HG02943 (cell line): ENCODE results near the gene ACTR3C.

Experiments used
- ATAC-seq: cut with Tn5 transposase; IDR thresholded peaks from one replicate; pipeline ENCODE4 v1.9.1; 2021; ENCODE audit warnings: mild to moderate bottlenecking, low read depth, moderate library complexity; ENCODE audit not compliant: unreplicated experiment

ACTR3C gene

DNA sequence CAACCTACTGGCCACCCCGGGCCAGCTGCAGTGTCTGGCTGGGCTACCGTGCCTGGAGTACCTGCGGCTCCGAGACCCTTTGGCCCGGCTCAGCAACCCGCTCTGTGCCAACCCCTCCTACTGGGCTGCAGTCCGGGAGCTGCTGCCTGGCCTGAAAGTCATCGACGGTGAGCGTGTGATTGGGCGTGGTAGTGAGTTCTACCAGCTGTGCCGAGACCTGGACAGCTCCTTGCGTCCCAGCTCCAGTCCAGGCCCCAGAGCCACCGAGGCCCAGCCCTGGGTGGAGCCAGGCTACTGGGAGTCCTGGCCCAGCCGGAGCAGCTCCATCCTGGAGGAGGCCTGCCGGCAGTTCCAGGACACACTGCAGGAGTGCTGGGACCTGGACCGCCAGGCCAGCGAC lies 13.8 kb upstream of the ACTR3C start:
- ATAC-seq: no peak

DNA sequence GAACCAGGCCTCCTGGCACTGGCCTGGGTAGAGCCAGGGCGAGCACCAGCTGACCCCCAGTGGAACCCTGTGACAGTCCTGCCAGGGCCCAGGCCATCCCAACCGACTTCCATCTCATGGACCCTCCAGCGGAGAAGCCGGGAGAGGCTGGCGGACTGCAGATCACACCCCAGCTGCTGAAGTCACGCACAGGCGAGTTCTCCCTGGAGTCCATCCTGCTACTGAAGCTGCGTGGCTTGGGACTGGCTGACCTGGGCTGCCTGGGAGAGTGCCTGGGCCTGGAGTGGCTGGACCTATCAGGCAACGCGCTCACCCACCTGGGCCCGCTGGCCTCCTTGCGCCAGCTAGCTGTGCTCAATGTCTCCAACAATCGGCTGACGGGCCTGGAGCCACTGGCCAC lies 13.4 kb upstream of the ACTR3C start:
- no peak for ATAC-seq

DNA sequence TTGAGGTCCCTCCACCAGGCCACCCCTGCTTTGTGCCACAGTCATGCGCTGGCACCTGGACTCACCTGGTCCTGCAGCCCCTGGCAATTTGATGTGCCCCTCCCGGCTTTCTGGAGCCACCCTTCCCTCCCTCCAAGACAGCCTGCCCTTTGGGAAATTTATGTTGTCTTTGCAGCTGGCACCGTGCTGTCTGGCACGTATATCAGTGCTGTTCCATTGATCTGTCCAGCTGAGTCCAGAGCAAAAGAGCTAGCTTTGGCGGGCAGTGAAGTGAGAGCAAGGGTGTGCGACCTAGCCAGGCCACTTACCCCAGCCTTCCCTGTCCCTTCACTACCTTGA lies 12.4 kb upstream of the ACTR3C start:
- ATAC-seq: no peak

DNA sequence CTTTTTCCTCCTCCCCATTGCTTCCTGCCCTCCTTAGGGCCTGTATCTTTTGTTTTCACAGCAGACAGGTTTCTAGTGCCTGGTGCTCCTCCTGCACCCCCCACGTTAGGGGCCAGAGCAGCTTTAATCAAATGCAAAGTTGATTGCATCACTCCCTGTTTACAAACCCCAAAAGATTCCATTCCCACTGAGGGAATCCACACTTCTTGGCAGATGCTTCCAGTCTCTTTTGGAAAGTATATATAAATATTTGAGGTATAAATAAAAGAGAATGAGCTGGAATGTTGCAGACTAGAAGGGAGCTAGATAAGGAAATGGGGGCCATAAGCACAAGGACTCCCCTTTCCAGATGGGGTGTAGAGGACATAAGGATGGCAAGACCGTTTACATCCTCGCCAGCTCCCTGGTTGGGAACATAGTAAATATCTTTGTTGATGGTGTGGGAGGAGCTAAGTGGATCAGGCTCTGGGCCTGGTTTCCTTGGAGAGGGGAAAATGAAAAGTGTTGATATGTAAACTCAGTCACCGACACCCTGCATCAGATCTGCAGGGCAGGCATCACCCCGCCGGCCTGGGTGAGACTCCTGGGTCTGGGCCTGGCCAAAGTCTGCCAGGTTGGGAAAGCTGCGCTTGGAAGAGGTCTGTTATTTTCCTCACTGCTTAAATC lies 11.9 kb upstream of the ACTR3C start:
- ATAC-seq: no peak

DNA sequence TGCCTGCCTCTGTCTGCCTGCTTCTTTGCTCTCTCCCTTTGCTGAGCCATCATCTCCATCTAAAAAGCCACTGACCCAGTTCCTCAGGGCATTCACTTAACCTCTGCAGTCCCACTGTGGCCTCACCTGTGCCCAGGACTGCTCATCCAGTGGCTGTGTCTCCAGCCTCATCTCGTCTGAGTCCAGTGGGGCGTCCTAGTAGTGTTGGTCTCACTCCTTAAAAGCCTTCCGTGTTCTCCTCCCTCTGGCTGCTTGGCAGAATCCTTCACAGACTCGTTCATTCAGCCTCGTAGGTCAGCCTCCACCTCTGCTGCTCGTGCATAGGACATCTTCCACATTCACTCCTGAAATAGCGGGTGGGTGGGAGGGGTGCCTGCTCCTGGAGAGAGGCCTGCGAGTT lies 10.8 kb upstream of the ACTR3C start:
- no peak for ATAC-seq

DNA sequence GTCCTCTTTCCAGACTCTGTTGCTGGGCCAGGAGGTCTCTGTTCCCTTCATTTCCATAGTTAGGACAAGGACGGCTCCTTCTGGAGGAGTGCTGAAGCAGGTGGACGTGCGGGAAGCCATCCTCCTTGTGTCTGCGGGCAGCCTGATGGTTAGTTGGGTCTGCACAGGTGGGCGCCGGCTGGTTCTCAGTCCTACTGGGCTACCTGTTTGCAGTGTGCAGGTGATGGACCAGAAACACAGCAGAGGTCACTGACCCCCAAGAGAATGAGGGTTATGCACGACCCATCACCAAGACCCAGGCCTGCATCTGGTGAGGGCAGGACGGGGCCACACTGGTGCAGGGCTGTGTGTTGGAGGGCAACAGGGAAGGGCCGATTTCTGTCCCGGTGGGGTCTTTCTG lies 10.3 kb upstream of the ACTR3C start:
- ATAC-seq: no peak

DNA sequence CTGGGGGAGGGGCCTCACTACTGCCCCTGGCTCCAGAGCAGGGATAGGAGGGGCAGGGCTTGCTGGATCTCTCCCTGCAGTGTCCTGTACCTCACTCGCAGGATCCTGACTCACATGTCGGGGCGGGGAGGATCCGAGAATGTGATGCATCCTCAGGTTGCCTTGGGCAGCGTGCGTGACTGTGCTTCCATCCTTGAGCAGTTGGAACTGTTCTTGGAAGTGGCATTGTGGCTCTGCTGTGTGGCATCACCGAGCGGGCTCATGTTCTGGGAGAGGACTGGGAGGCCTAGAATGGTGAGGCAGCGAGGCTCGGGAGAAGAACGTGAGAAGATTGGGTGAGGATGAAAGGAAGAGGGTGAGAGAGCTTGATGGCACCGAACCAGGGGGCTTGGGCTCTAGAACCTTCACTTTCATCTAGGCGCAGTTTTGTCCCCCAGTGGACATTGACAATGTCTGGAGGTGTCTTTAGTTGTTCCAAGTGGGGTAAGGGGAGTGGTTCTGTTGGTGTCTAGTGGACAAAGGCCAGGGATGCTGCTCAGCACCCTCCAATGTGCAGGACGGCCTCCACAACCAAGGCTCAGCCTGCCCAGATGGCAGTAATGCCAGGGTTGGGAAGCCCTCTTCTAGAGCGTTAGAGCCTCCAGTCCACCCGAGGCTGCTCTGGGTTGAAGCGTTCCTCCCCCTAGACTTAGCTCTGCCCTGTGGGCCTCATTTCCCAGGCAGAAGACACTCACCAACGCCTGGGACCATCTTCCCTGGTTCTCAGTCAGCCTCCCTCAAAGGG lies 9.7 kb upstream of the ACTR3C start:
- ATAC-seq: no peak

DNA sequence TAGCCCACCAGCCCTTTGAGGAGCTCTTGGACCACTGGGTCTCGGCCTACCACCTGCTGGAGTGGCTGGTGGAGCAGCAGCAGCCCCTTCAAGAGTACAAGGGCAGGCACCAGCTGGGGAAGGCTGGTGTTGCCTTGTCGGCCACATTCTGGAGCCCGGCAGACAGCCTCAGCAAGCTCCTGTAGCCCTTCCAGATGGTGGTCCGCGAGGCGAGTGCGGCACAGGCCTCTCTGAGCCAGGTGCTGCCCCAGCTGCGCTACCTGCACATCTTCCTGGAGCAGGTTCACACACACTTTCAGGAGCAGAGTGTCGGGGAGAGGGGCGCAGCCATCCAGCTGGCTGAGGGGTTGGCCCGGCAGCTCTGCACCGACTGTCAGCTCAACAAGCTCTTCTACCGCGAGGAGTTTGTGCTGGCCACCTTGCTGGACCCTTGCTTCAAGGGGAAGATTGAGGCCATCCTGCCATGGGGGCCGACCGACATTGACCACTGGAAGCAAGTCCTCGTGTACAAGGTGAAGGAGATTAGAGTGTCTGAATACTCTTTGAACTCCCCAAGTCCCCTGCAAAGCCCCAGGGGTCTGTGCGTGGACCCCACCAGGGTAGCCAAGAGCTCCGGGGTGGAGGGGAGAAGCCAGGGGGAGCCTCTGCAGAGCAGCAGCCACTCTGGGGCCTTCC lies 7.0 kb upstream of the ACTR3C start:
- no peak for ATAC-seq

DNA sequence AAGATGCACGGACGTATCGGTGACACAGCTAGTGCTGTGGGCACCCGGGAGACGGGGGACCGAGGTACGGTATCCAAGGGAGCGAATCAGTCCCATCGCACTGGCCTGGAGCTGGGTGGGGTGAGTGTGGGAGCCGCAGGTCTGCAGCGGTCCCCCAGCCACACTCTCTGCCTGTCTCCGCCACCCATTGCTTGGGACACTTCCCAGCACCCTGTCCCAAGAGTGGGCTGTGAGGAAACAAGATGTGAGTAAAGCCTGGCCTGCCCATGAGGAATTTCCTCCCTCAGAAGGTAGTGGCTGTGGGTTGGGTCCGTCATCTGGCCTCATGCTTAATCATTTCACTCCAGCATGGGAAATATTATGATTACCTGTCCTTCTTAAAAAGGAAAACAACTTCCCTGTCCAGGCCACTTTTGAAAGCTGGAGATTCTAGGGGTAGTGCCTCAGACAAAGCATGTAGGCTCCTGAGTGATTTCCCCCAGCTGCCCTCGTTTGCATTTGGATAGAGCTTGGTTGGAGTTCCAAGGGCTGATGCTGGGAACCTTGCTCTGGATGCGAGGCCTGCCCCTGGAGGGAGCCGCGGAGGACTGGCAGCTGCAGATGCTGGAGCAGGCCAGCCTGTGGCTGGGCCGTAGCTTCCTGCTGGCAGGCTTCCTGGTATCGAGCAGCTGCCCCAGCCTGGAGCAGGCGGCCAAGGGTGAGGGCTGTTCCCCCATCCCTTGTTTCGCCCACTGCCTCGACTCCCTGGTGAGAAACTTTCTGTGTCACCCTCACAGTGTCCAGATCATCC lies 6.2 kb upstream of the ACTR3C start:
- ATAC-seq: no peak

DNA sequence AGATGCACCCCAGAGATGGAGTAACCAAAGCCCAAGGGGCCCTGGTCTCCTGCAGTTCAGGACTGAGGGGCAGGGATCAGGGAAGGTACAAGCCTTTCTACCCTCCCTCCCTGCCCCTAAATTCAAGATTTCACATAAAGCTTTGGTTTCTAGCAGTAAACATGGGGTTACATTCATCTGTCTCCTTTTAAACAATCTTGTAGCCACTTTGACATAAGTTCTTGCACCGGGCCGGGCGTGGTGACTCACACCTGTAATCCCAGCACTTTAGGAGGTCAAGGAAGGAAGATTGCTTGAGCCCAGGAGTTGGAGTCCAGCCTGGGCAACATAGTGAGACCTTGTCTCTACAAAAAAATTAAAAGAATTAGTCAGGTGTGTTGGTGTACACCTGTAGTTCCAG lies 4.0 kb upstream of the ACTR3C start:
- ATAC-seq: no peak

DNA sequence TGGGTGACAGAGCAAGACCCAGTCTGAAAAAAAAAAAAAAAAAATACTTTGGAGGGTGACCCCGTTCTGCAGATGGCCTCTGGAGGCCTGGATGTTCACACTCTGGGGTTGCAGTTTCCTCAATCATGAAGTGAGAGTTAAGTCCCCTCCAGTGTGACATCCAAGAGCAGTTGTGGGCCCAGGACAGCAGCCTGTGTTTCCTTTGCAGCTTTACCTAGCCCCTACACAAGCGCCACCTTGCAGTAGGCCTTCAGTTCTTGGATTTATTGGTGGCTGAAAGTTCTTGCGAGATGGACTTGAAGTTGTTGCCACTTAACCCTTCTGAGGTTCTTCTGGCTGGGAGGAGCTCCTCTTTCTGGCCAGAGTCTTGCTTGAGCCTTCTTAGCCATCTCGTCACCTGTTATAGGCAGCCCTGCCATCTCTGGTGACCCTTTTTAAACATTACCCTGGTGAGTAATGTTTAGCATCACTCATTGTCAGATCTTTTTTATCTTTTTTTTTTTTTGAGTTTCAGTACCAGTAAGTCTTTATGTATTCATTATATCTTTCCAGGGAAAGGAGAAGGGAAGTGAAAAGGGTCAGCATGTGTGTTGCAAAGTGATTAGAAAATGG lies 3.4 kb upstream of the ACTR3C start:
- no peak for ATAC-seq

DNA sequence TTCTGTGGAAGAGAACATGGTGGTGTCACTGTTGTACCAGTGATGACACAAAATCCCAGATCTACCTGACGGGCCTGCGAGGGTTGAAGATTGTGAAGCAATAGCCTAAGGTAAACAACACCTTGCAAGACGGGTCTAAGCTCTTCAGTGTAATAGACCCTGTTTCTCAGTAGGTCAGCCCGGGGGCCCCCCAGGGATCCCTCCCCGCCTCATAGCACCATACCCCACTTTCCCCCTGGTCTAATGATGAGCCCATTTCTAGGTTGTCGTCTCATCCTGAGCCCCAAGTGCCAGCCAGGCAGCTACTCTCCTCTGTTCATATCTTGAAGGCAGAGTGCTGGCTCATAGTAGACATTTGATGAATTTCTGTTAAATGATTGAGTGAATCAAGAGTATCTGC lies 2.6 kb upstream of the ACTR3C start:
- no peak for ATAC-seq

DNA sequence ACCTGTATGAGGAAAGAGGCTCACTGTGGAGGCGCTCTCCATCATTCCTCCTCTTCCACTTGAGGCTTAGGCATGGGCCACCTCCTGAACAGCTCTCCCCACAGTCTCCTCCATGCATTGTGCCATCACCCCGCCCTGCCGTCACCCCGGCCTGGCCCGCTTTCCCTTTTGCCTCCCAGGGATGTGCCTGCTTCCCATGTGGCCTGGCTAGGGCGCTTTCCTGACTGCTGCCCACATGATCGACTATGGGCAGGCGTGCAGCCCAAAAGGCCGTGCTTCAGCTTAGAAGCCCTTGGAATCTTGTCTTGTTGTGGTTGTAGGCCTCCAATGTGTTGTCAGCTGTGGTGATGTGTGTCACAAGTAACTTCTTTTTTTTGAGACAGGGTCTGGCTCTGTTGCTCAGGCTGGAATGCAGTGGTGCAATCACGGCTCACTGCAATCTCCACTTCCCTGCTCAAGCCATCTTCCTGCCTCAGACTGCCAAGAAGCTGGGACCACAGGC lies 1.8 kb upstream of the ACTR3C start:
- no peak for ATAC-seq

DNA sequence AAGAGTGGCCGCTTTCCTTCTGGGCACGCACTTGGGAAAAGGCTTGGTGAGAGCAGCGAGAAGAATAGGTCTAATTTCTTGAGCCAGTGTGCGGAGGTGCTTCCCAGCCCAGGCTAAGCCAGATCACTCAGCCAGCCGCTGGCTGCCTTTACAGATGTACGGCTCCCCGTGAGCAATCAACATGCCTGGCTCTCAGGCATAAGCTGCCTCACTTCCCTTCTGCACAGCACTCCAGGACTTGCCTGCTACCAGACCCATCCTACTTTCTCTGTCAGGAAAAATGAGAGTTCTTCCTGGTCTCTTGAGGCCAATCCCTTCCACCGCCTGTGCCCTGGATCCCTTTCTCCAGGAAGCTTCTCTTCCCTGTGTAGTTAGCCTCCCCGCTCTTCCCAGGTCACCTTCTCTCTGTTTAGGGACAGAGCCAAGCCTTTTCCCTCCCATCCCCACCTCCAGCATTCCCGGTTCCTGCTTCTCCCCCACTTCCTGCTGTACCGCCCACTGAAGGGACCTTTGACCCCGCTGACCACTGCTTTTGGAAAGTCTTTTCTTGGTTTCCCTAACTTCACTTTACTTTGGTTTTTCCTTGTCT lies 1.1 kb upstream of the ACTR3C start:
- ATAC-seq: no peak

DNA sequence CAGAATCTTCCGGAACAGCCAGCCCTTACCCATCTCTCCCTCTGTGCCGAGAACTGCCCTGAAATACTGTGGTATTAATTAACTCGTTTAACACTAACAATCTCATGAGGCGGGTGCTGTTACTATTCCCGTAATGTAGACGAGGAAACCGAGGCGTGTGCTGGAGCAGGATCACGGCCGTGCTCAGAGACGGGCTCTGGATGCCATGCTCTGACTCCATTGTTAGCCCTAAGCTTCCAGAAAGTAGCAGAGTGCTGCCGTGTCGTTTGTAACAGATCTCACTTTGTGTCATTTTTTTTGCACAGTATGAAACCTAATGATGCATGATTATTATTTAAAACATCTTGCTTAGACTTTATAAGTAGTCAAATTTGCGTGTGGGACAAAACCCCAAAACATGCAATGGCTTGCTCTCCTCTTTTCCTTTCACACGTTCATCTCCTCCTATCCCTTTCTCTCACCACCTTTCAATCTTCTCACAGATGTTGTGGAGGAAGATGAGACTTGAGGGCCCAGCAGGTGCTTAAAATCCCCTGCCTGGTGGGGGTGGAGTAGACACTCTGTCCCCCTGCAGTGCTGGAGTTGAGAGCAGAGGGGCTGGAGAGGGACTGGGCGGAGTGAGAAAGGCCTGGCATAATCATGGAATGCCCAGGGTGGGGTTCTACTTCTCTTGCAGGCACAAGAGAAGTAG lies 482 bp upstream of the ACTR3C start:
- ATAC-seq: peak; percentile 13

DNA sequence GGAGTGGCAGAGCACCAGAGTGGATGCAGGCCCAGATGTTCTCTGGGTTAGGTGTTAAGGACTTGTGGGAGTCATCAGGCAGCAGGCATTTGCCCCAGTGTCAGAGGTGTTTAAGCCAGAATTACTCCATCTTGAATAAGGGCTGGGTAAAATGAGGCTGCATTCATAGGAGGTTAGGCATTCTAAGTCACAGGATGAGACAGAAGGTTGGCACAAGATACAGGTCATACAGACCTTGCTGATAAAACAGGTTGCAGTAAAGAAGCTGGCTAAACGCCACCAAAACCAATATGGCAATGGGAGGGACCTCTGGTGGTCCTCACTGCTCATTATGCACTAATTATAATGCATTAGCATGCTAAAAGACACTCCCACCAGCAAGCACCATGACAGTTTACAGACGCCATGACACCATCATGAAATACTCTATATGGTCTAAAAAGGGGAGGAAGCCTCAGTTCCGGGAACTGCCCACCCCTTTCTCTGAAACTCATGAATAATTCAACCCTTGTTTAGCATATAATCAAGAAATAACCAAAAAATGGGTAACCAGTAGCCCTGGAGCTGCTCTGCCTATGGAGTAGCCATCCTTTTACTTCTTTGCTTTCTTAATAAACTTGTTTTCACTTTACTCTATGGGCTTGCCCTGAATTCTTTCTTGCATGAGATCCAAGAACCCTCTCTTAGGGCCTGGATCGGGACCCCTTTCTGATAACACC lies 1.1 kb downstream of the ACTR3C start:
- ATAC-seq: no peak

DNA sequence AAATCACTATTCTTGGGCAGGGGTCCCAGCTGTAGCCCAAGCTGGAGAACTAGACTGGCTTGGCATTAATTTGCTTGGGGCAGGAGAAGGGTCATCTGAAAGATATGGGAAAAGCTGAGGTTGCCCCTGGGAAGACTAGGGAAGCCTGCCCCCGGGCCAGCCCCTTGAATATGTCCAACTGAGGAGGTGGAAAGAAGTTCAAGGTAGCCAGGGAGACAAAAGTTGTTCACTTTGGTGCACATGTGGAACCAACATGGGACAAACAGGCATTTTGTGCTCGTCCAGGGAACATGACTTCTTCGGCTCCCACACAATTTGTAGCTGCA lies 1.6 kb downstream of the ACTR3C start:
- ATAC-seq: no peak

DNA sequence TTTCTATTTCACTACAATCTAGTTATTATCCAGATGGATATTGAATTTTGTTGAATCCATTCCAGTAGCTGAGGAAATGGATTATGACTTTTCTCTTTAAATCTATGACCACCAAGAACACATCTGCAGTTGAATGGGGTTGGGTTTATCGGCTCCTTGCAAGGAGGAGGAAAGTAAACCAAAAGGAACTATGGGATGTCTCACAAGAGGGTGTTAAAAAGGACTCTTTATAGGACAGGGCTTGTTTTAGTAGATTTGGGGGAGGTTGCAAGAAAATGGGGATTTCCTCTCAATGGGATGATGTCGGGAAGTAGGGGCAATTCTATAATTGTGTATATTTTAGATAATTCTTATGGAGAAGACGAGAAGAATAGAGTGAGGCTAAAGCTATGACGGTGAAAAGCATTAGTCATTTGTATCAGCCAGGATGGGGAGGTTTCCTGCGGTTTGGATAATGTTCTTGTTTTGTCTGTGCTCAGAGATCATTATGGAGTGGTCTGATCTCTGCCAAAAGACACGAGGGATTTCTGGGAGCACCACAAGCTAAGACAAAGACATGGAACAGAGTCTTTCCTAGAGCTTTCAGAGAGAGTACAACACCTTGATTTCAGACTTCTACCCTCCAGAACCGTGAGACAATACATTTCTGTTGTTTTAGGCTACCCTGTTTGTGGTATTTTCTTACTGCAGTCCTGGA lies 5.4 kb downstream of the ACTR3C start:
- ATAC-seq: no peak
